HG02970 (cell line): ENCODE data around the gene KCNIP1.

ENCODE experiments used
- ATAC-seq: cut with Tn5 transposase; IDR thresholded peaks from one replicate; pipeline ENCODE4 v1.9.1; 2021; ENCODE audit warnings: mild to moderate bottlenecking, moderate library complexity, moderate number of reproducible peaks; ENCODE audit not compliant: unreplicated experiment, low FRiP score

The KCNIP1 gene

GRCh38 chr5:170557314-170557713 lies 53.5 kb downstream of the KCNIP1 start:
- no peak for ATAC-seq

GRCh38 chr5:170559296-170559695 lies 55.5 kb downstream of the KCNIP1 start:
- no peak for ATAC-seq

- ATAC-seq = no peak
Measured at GRCh38 chr5:170560938-170561337, 57.1 kb downstream of the KCNIP1 start.

- ATAC-seq = no peak
Measured at GRCh38 chr5:170562166-170562874, 58.5 kb downstream of the KCNIP1 start.

- ATAC-seq = no peak
Measured at GRCh38 chr5:170562875-170563228, 59.0 kb downstream of the KCNIP1 start.

- no peak for ATAC-seq
Measured at GRCh38 chr5:170563824-170564567, 60.2 kb downstream of the KCNIP1 start.

- no peak for ATAC-seq
Measured at GRCh38 chr5:170565072-170565471, 61.3 kb downstream of the KCNIP1 start.

- no peak for ATAC-seq
Measured at GRCh38 chr5:170569101-170569500, 65.3 kb downstream of the KCNIP1 start.

GRCh38 chr5:170570476-170570875 lies 66.7 kb downstream of the KCNIP1 start:
- no peak for ATAC-seq

GRCh38 chr5:170571281-170571731 lies 67.5 kb downstream of the KCNIP1 start:
- no peak for ATAC-seq

- peak; percentile 73 for ATAC-seq
Measured at GRCh38 chr5:170571875-170572852, 68.3 kb downstream of the KCNIP1 start.

- no peak for ATAC-seq
Measured at GRCh38 chr5:170573114-170573513, 69.3 kb downstream of the KCNIP1 start.

- no peak for ATAC-seq
Measured at GRCh38 chr5:170573660-170574059, 69.8 kb downstream of the KCNIP1 start.

GRCh38 chr5:170576602-170577535 lies 73.0 kb downstream of the KCNIP1 start:
- ATAC-seq = no peak

- ATAC-seq = no peak
Measured at GRCh38 chr5:170579601-170580000, 75.8 kb downstream of the KCNIP1 start.

GRCh38 chr5:170581211-170581610 lies 77.4 kb downstream of the KCNIP1 start:
- no peak for ATAC-seq

GRCh38 chr5:170582644-170583330 lies 79.0 kb downstream of the KCNIP1 start:
- ATAC-seq = no peak

- no peak for ATAC-seq
Measured at GRCh38 chr5:170584003-170584402, 80.2 kb downstream of the KCNIP1 start.

GRCh38 chr5:170584450-170585058 lies 80.7 kb downstream of the KCNIP1 start:
- ATAC-seq = no peak
